PC-9 (cell line): ENCODE data around the gene RAB35. TPM values are rescaled to one million over a fixed set of nuclear protein-coding genes. Genes with fewer than 3 reads are reported as not detected.

Experiments
- BruUV-seq: library from RNA; stranded (reverse); fragments of 400-500 nt; replicated peaks from 2 replicates; lab custom pipeline; 2021; lab: Mats Ljungman, UMichigan
- CTCF ChIA-PET: fragments of 300-600 bp; sonication (Branson Sonifier 250); formaldehyde crosslinking; loops from one replicate; lab custom pipeline; 2022; ENCODE audit warnings: antibody characterized with exemption; lab: Charles Lee
- POLR2A ChIA-PET: fragments of 300-600 bp; sonication (Branson Sonifier 250); formaldehyde crosslinking; loops from one replicate; lab custom pipeline; 2022; ENCODE audit warnings: antibody characterized with exemption; ENCODE audit not compliant: unreplicated experiment; lab: Charles Lee
- DNase-seq, 2 experiments: peaks; one replicate each; pipeline versions ENCODE4 v3.0.0 to v3.0.0-alpha.2; 2015 to 2022; ENCODE audit warnings: mixed read lengths in 1 of 2
- H2AFZ ChIP-seq: fragments of 200-600 bp; sonication (generic); 2 replicates; pipeline ENCODE4 v1.8.1; 2017; ENCODE audit warnings: antibody characterized with exemption
- H3F3A ChIP-seq: fragments of 200-600 bp; sonication (generic); 2 replicates; pipeline ENCODE4 v1.8.1; 2017; ENCODE audit warnings: antibody characterized with exemption, mild to moderate bottlenecking, low read depth; ENCODE audit not compliant: insufficient read depth
- H3K27ac ChIP-seq: fragments of 200-600 bp; sonication (generic); 2 replicates; pipeline ENCODE4 v1.6.1; 2016; ENCODE audit warnings: mixed run types
- H3K27me3 ChIP-seq: fragments of 200-600 bp; sonication (generic); 2 replicates; pipeline ENCODE4 v1.6.1; 2016; ENCODE audit warnings: low read depth, mixed run types; ENCODE audit not compliant: insufficient read depth
- H3K36me3 ChIP-seq: fragments of 200-600 bp; sonication (generic); 2 replicates; pipeline ENCODE4 v1.6.1; 2016; ENCODE audit warnings: low read depth, mixed run types
- H3K4me1 ChIP-seq: fragments of 200-600 bp; sonication (generic); replicated peaks from 2 replicates; pipeline ENCODE4 v1.6.1; 2016; ENCODE audit warnings: mixed run types; ENCODE audit not compliant: insufficient read depth
- H3K4me2 ChIP-seq: fragments of 200-600 bp; sonication (generic); 2 replicates; pipeline ENCODE4 v1.6.1; 2017; ENCODE audit warnings: mixed run types
- H3K4me3 ChIP-seq: fragments of 200-600 bp; sonication (generic); 2 replicates; pipeline ENCODE4 v1.6.1; 2016; ENCODE audit warnings: mixed run types
- H3K79me2 ChIP-seq: fragments of 200-600 bp; sonication (generic); 2 replicates; pipeline ENCODE4 v1.6.1; 2017; ENCODE audit warnings: low read depth, mixed run types
- H3K9me2 ChIP-seq: fragments of 200-600 bp; sonication (generic); 2 replicates; pipeline ENCODE4 v1.8.1; 2017; ENCODE audit warnings: mild to moderate bottlenecking; ENCODE audit not compliant: insufficient read depth
- H3K9me3 ChIP-seq: fragments of 200-600 bp; sonication (generic); 2 replicates; pipeline ENCODE4 v1.8.1; 2016; ENCODE audit warnings: low read depth; ENCODE audit not compliant: insufficient read depth
- H4K20me1 ChIP-seq: fragments of 200-600 bp; sonication (generic); 2 replicates; pipeline ENCODE4 v1.8.1; 2017; ENCODE audit not compliant: insufficient read depth
- CTCF ChIP-seq: fragments of 200-600 bp; sonication (generic); conservative IDR thresholded peaks from 2 replicates; pipeline ENCODE4 v1.6.1; 2017; ENCODE audit warnings: mixed run types, antibody characterized with exemption, mild to moderate bottlenecking, moderate library complexity
- EZH2 ChIP-seq: fragments of 200-600 bp; sonication (generic); IDR thresholded peaks from 2 replicates; pipeline ENCODE4 v1.8.0; 2017; ENCODE audit warnings: antibody characterized with exemption, low read depth
- intact Hi-C: fragments of 100-400 bp; cut with micrococcal nuclease; formaldehyde crosslinking; loops from one replicate; pipeline ENCODE4 v1.10.0; 2022; ENCODE audit not compliant: unreplicated experiment
- total RNA-seq: library from RNA; stranded (reverse); gene quantifications from 2 replicates; pipeline ENCODE4 v1.2.3, GENCODE V29; 2021

The RAB35 gene
- total RNA-seq, 1 experiment from 2014 or later: 52.0 TPM

GRCh38 chr12:120157678-120158077 is 41.1 kb upstream of the RAB35 start:
- H3F3A ChIP-seq: no peaks in the 10 kb centered on the region
- H3K9me3 ChIP-seq: no peaks in the 10 kb centered on the region
- no peak overlapping the region for H3K4me3 ChIP-seq
- ChIA-PET POLR2A (no interaction called here), CTCF (no interaction called here)
- H3K36me3 ChIP-seq: peaks cover 6% of the 10 kb centered on the region; the same call in 1 of the 2 replicates
- intact Hi-C loops: no loop called here
- H3K27ac ChIP-seq: no peak overlapping the region
- no peaks in the 10 kb centered on the region for H3K9me2 ChIP-seq
- H3K4me1 ChIP-seq: no peaks in the 10 kb centered on the region
- no peaks in the 10 kb centered on the region for H3K27me3 ChIP-seq
- H4K20me1 ChIP-seq: no peaks in the 10 kb centered on the region
- TF ChIP-seq EZH2 (no peak), CTCF (no peak)
- BruUV-seq: no TSS peak
- no peak overlapping the region for H3K4me2 ChIP-seq
- no peaks in the 10 kb centered on the region for H3K79me2 ChIP-seq
- H2AFZ ChIP-seq: no peak overlapping the region
- no peak for DNase-seq

GRCh38 chr12:120156315-120157259 is 40.0 kb upstream of the RAB35 start:
- no peak overlapping the region for H2AFZ ChIP-seq
- TF ChIP-seq CTCF (no peak), EZH2 (no peak)
- no peaks in the 10 kb centered on the region for H3K27me3 ChIP-seq
- no TSS peak for BruUV-seq
- no peaks in the 10 kb centered on the region for H4K20me1 ChIP-seq
- intact Hi-C loops: no loop called here
- no peaks in the 10 kb centered on the region for H3K4me1 ChIP-seq
- no peak overlapping the region for H3K4me2 ChIP-seq
- POLR2A ChIA-PET: no interaction called here
- H3K27ac ChIP-seq: no peak overlapping the region
- H3K9me2 ChIP-seq: no peaks in the 10 kb centered on the region
- H3K9me3 ChIP-seq: no peaks in the 10 kb centered on the region
- no peaks in the 10 kb centered on the region for H3F3A ChIP-seq
- H3K79me2 ChIP-seq: no peaks in the 10 kb centered on the region
- DNase-seq: no peak
- H3K36me3 ChIP-seq: peaks cover 6% of the 10 kb centered on the region; the same call in 1 of the 2 replicates
- H3K4me3 ChIP-seq: no peak overlapping the region
- CTCF ChIA-PET: no interaction called here

- Histone ChIP-seq H3K79me2 (no peaks in the 10 kb centered on the region), H4K20me1 (no peaks in the 10 kb centered on the region), H3K36me3 (peaks cover 6% of the 10 kb centered on the region; the same call in 1 of the 2 replicates), H3K9me2 (no peaks in the 10 kb centered on the region), H3K4me2 (no peak overlapping the region), H3K9me3 (no peaks in the 10 kb centered on the region), H3K27me3 (no peaks in the 10 kb centered on the region), H2AFZ (no peak overlapping the region), H3F3A (no peaks in the 10 kb centered on the region), H3K4me3 (no peak overlapping the region), H3K4me1 (no peaks in the 10 kb centered on the region), H3K27ac (no peak overlapping the region)
- no peak for TF ChIP-seq EZH2
- TF ChIP-seq CTCF: no peak
- CTCF ChIA-PET: no interaction called here
- no TSS peak for BruUV-seq
- POLR2A ChIA-PET: no interaction called here
- intact Hi-C loops: no loop called here
- no peak for DNase-seq
Observed at GRCh38 chr12:120155072-120155471, 38.5 kb upstream of the RAB35 start.
